Measurements from ENCODE around the gene ZBTB7C.

The ZBTB7C gene

DNA sequence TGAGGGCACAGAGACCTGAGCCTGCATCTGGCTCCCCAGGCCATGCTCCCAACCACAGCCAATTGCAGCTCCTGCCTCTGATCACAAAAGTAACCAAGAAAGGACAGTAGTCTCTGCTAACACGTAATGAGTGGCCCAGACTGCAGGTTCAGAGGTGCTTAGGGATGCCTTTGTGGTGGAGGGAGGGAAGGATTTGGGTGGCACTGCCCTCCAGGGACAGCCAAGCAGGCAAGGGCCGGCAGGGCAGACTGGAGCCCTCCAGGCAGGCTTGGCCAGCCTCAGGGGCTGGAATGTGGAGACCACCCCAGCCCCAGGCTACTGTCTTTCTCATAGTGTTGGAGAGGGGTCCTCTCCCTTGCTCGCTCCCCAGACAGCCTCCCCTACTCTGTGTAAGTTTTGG is 364.2 kb downstream of the ZBTB7C start:
- DNase-seq, result no peak

DNA sequence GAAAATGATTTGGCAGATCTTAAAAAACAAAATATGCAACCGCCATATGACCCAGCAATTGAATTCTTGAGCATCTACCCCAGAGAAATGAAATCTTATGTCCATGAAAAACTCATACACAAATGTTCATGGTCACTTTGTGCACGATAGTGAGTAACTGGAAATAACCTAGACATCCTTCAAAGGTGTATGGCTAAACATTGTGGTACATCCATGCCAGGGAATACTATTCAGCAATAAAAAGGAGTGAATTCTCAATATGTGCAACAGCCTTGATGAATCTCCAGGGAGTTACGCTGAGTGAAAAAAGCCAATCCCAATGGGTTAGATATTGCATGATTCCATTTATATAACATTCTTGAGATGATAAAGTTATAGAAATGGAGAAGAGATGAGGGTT is 366.0 kb downstream of the ZBTB7C start:
- no peak for DNase-seq

DNA sequence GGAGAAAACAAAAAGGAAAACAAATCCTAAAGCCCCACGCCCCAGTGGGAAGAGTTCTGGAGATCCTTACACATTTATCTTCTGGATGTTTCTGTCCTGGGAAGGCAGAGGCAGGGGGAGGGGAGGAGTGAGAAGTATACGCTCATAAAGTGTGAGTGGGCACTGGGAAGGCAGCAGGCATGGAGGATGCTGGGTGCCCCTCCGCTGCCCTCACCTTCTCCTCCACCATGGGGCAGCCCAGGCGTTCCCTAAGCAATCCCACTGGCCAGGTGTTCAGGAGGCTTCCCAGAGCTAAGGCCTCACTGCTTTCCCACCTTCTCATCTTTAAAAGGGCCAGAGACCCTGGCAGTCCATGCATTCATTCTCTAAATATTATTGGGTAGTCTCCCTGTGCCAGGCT is 366.8 kb downstream of the ZBTB7C start:
- no peak for DNase-seq

DNA sequence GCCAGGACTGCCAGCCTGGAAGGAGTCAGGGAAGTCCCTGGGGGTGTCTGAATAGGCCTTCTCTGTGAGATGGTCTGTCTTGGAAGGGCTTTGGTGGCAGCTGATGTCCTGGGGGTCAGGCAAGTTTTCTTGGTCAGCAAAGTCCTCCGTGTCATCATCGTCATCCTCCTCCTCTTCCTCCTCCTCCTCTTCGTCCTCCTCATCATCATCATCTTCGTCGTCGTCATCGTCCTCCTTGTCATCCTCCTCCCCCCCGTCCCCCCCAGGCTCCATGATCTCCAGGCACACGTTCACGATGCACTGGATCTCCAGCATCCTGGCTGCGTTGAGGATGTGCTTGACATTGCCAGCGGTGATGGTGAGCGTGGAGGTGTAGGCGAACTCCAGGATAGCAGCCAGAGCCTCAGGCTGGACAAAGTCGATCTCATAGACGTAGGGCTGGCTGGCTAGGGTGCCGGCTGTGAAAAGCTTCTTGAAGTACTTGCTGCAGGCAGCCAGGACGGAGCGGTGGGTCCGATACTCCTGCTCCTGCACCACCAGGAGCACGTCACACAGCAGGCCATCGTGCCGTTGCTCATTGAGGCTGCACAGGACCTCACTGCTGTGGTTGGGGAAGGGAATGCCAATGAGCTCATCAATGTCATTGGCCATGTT is 368.6 kb downstream of the ZBTB7C start:
- no peak for DNase-seq

DNA sequence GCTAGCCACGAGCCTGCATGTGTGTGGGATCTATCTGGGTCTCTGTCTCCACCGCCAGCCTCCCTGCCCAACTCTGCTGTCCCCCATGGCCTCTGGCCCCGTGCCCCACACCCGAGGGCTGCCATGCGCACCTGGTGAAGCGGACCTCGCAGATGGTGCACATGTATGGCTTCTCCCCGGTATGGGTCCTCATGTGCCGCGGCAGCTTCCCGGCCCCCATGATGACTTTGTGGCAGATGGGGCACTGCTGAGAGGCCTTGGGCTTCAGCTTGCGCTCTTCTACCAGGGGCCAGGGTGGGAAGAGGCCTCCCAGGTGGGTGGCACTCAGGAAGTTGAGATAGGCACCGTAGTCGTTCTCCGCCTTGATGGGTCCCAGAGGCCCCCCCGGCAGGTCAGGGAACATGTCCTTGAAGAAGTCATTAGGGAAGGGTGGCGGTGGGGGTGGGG is 369.4 kb downstream of the ZBTB7C start:
- no peak for DNase-seq

DNA sequence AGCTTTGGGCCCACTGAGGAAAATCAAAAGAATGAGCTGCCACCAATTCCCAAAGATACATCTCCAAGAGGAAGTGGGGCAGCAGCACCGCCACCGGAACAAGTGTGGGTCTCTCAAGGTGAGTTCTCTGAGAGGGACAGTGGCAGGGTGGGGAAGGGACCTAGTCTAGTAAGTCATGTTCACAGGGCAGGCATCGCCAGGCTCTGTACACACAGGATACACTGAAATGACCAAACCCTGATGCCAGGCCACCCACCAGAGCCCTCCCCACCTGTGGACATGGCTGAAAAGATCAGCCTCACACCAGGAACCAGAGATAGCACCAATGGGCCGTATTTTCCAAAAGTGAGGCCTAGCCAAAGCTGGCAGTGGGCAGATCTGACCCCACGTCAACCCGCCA is 370.5 kb downstream of the ZBTB7C start:
- no peak for DNase-seq

DNA sequence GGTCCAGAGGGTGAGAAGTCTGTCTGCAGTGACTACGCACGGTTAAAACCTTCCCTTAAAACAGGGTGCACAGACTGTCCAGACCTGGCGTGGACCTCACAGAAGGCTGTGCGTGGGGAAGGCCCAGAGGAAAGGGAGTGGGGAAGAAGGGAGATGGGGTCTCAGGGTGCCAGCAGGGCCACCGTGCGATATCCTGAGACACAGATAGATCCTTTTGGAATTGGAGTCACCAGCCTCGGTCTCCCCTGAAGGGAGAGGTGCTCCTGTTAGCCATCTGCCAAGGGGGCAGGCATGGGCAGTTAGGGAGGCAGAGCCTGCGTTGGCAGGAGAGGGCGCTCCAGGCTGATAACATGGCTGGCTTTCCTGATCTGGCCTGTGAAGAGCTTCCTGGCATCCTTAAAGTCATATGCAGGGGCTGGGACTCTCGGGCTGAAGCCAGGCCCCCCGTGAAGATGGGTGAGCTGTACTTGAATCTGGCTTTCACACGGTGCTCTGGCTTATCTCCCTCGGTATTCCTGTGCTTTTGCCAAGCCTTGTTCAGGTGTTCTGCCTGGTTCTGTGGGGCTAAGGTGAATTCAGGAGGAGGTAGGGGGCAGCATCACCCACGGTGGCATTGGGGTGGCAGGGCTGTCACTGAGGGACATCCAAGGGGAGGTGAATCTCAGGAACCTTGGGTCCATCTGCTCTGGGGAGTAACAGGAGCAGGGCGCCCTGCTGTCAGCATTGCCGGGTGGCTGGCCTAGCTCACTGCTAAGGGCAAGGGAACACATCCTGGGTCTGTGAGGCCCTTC is 371.5 kb downstream of the ZBTB7C start:
- DNase-seq, result no peak

DNA sequence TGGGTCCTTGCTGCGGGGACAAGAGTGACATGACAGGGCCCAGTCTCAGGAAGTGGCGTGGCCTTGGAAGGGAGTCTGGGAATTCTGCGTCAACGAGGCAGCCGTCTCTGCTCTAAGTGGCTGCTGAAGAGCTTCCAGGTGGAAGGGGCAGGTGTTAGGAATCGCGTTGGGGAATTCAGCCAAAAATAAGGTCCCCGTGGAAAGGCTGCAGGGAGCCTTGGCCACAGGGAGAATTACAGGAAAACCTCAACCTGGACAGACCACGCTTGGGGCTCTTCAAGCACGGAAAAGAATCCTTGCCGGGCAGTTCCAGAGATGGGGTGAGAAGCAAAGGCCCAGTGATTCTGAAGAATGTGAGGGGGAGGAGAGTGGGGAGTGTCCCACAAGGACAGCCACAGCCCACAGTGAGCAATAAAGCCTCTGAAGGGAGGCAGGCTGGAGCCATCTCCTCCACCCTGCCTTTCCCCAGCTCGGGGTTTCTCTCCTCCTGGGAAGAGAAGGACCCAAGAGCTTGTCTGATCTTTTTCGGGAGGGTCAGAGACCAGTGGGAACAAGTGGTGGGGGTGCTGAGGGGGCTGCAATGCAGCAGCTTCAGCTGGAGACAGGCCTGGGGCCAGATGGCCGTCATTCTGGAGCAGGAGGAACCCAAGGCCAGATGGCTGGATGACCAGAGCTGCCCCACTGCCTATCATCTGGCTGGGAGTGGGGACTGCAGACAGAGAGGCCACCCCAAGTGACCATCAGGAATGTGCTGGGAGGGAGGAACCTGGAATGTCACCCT is 372.4 kb downstream of the ZBTB7C start:
- DNase-seq, result no peak

DNA sequence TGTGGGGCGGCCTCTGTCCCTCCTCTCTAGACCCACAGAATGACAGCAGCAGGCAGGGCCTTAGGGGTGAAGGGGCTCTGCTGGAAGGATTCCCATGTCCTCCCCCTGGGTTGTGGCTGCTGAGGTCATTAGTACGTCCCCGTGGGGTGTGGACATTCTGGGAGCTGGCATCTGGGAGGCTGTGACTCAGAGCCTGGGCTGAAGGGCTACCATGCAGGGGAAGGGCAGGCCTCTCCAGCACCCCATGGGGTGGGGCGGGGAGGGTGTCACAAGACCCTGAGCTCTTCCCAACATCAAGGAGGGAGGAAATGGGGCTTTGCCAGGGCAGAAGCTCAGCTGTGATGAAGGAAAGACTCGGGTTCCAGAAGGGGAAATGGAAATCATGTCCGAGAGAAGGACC is 373.0 kb downstream of the ZBTB7C start:
- no peak for DNase-seq

DNA sequence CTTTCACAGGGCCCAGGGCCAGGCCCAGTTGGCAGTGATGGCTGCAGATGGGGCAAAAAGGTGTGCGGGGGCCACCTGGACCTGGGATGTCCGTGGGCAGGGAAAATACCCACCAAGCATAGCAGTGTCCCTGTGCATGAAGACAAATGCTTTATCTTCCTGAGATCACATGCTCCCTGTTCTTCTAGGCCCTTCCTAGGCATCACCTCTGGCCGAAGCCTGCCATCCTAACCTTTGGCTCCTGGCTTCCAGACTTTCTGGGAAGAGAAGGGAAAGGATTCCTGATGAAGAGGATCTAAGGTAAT is 373.7 kb downstream of the ZBTB7C start:
- no peak for DNase-seq

DNA sequence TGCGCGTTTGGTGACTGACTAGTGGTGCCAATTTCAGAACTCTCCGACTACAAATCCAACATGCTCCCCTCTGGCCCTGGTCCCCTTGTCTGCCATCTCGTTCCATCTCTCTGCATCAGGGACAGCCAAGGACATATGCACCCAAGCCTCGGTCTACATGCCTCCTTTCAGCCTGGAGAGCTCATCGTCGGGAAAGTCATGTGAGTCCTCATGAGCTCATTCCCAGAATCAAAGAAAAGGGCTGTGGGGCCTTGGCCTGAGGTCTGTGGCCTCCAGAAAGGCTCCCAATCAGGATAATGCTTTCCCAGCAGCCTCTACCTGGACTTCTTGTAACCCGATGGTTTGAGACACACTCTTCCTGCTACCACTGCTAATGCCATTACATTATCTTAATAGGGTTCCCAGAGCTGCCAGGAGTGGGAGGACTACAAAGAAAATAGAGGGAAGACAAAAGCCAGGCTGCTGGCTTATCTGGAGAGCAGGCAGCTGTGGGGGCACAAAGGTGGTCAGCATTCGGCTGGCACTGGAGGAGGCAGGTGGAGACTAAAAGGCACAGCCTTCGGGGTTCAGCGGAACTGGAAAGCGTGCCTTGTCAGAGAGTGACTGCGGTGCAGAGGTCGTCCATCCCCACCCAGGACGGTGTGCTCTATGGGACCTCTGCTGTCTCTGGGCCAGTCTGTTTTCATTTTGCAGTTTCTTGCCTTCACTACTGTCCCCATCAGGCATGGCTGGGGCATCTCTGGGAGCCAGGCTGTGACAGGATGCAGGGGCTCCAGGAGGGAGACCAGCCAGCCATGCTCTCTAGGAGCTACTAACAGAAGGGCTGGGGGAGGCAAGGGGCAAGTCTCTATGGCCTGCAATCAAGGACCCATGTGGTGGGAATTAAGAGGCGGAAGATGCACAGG is 374.3 kb downstream of the ZBTB7C start:
- DNase-seq, result no peak

DNA sequence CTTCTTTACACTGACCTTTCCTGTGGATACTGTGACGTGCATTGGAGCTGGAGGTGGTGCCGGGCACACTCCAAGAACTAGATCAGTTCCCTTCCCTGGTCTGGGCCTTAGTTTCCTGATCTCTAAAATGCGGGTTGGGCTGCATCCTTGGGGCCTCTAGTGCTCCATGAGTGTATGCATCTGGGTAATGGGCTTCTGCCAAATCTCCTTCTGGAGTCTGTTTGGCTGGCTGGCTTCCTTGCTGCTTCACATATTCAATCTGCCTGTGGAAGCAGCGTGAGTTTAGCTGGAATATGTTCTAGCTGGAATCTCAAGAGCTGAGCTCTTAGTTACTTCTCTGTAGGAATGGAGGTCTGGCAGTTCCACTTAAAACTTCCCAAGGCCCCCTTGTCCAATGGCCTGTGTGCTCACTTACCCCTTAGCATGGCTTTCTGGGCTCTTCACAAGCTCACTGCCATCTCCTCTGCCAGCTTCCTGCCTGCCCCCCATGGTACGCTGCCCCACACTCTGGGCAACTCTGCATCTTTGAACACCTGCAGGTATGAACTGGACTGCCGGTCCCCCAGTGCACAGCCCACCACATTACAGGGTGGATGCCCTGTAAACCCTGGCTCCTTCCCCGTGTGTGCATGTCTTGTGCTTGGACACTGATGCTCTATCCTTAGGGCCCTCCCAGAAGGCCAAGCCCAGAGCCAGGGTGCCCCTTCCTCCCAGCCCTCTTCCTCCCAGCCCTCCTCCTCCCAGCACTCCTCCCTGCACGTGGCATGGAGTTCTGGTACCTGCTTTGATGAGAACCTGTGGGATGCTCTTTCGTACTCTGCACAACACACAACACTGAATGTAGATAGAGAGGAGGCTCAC is 375.2 kb downstream of the ZBTB7C start:
- no peak for DNase-seq

DNA sequence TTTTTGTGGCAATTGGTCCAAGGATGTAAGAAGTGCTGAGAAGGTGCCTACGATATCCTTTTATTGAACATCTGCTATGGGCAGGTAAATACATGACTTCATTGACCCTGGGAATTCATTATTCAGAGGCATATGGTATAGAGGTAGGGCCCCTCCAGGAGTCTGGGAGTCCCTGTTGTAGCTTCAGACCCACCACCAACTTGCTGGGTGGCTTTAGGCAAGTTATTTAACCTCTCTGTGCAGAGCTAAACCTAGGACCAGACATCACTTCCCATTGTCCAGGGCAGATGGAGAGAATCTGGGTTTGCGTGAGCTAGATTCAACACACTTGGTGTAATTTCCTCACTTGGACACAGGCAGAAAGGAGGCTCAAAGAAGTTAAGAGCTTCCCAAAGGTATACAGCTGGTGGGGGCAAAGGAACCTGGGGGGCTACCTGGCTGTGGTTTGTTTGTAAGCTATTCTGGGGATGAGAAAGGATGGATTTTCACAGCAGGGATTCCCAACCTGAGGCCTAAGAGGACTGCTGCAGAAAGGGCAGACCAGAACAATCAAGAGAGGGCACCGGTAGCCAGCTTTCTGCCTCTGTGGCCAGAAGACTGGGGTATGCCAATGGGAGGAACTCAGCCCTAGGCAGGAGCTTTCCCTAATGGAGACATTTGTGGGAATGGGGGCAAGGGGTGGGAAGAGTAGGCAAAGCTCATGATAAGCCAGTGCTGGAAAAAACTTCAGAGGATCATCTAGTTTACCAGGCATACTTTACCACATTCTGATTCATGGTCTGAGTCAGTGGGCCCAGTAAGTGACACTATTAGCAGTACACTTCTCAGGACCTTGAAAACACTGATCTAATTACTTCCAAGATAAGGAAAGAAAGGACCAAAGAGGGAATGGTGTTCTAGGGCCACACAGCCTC is 376.1 kb downstream of the ZBTB7C start:
- no peak for DNase-seq

DNA sequence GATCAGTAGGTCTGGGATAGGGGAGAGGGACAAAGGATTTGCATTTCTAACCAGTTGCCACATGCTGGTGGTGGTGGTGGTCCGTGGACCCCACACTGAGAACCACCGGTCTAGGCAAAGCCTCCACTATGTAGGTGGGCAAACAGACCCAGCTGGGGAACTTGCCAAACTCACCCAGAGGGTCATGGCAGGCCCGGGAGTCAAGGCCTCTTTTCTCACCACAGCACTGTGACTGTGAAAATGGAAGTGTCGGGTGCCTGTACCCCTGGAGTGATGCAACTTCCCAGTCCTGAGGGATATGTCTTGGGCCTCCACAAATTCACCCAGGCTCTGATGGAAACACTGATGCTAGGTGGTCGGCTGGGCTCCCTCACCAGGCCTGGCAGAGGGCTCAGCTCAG is 377.5 kb downstream of the ZBTB7C start:
- DNase-seq, result no peak

DNA sequence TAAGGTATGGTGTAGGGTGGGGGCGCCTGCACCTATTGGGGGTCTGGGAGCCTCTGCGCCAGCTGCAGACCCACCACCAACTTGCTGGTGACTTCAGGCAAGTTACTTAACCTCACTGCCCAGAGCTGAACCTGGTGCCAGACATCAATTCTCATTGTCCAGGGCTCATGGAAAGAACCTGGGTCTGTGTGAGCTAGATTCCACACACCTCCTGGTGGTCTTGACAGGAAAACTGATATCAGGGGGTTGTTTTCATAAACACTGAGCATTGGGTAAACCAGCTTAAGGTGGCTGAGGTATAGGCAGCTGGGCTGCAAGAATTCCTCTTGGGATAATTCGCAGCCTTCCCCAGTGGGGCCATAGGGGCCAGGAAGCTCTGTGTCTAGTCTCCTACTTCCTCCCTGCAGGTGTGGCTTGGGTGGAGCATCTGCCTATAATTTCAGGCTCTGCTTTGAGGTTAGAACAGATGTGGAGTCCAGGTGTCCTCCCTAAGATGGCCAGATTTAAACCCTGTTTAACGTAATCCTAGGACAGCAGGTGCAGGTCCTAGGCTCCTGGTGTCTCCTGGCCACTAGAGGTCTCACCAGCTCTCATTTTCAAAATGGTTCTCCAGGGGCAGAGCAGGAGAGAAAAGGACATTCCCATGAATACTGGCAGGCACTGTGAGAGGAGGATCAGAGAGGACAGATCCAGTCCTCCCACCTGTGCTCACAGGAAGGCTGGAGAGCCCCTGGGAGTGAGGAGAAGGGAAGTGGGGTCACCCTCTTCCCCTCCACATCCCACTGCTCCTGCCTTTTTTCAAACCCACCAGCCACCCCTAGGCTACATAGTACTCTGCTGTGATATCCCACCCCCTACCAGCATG is 378.3 kb downstream of the ZBTB7C start:
- DNase-seq, result no peak

DNA sequence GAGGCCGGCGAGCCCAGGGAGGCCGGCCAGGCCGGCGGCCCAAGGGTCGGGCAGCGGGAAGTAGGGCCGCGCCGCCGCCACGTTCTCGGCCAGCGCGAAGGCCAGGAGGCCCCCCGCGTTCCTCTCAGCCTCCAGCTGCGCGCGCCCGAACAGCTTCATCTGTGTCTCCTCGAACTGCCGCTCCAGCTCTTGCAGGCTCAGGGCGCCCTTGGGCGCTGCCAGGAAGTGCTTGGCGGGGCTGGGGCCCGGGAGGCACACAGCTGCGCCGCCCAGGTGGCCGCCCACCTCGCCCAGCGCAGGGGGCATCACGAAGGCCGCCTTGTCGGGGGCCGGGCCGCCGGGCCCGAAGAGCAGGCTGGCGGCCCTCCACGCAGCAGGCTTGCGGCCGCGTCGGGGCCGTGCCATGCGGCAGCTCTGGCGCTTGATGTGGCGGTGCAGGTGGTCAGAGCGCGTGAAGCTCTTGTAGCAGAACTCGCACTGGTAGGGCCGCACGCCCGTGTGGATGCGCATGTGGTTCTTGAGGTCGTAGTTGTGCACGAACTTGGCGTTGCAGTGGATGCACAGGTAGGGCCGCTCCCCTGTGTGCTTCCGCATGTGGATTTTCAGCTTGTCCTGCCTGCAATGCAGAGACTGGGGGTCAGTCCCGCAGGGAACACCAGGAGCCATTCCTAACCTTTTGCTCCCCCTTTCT is 379.7 kb downstream of the ZBTB7C start:
- DNase-seq, result no peak

DNA sequence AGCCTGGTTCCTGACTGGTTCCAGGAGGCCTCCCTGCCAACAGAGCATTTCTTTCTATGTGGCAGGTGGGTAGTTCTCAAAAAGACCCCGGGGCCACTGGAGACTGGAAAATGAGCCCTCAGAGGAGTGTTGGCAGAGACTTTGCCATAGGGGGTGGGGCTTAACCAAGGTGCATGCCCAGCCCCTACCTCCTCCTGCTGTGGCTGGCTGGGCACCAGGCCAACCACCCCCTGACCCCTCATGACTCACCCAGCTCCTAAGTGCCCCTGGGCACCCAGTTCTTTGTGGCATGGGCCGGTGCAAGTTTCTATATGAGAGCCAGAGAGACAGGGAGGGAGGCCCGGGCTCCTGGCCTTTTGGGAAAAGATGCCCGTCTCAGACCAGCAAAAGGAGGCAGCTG is 380.5 kb downstream of the ZBTB7C start:
- no peak for DNase-seq

DNA sequence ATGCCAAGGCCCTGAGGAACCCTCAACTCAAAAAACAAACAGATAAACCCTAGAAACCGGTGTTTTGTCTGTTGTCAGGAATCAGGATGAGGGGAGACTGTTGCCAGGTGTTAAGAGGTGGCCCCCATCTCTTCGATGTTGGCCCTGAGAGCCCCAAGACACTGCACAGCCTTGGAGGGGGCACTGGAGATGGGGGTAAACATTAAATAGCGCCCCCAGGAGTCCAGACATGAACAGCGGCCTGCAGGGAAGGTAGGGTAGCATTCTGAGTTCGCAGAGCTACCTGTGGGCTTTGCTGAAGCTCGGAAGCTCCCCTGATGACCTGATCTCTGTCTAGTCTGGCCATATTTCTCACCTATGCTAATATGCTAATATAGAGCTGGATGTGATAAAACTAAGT is 381.1 kb downstream of the ZBTB7C start:
- no peak for DNase-seq

DNA sequence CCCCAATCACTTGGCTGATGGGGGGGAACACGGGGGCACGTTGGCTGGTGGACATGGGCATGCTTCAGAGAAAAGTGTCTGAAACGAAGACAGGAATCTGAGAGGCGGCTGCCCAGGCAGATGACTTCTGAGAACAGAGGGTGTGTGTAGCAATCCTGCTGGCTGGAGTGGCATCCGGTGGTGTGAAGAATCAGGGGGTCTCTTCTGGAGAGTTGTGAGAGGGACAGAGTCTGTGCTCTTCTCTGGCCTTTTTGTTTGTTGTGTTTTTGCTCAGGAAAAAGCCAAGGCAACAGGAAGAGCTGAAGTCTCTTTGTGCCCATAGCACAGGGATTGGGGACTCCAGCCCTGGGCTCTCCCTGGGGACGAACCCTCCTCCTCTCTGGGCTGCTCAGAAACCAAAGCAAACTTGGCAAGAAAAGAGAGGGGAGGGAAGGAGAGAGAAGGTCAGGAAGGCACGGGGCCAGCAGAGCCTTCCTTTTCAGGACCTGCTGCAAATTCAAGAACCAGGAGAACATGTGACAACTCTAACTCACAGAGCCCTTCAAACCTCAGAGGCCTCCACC is 381.7 kb downstream of the ZBTB7C start:
- DNase-seq, result no peak

Measured in stimulated activated CD4-positive, alpha-beta T cell treated with anti-CD3 and anti-CD28 coated beads, Interleukin-4, amount 100 ng/mL, for 24 hours (primary cell).